ENCODE results near the gene SLC38A2.

Gene SLC38A2

DNA sequence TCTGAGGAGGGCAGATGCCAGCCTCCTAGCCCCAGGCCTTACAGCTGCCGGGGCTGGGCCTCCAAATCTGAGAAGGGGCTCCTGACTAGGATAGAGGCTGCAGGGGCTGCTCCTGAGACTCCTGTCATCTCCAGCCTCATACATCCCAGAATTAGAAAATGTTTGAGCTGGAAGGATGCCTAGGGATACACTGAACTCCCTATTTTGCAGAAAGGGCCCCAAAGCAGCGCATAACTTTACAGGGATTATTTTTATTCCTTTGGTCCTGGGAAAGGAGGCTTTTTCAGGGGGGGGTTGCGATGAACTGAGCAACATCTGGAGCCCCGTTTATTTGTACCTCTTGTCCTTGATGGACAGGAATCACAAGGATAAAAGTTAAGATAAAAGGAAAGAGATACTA is 35.9 kb upstream of the SLC38A2 start:
- H3K27ac ChIP-seq (ENCODE audit: low read length) = no peak overlapping the region
- no peaks in the 10 kb centered on the region for H3K9me3 ChIP-seq (replicated peaks; ENCODE audit: insufficient read depth, low read length)
- no peak for TF ChIP-seq EZH2 (optimal IDR thresholded peaks at IDR 0.05; ENCODE audit: low read depth, low read length)
- TF ChIP-seq, protein P1, sequence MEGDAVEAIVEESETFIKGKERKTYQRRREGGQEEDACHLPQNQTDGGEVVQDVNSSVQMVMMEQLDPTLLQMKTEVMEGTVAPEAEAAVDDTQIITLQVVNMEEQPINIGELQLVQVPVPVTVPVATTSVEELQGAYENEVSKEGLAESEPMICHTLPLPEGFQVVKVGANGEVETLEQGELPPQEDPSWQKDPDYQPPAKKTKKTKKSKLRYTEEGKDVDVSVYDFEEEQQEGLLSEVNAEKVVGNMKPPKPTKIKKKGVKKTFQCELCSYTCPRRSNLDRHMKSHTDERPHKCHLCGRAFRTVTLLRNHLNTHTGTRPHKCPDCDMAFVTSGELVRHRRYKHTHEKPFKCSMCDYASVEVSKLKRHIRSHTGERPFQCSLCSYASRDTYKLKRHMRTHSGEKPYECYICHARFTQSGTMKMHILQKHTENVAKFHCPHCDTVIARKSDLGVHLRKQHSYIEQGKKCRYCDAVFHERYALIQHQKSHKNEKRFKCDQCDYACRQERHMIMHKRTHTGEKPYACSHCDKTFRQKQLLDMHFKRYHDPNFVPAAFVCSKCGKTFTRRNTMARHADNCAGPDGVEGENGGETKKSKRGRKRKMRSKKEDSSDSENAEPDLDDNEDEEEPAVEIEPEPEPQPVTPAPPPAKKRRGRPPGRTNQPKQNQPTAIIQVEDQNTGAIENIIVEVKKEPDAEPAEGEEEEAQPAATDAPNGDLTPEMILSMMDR (IDR thresholded peaks at IDR 0.05; ENCODE audit: low read length) = no peak
- no peak for TF ChIP-seq EZH2phosphoT487 (IDR thresholded peaks at IDR 0.05; ENCODE audit: low read length)

DNA sequence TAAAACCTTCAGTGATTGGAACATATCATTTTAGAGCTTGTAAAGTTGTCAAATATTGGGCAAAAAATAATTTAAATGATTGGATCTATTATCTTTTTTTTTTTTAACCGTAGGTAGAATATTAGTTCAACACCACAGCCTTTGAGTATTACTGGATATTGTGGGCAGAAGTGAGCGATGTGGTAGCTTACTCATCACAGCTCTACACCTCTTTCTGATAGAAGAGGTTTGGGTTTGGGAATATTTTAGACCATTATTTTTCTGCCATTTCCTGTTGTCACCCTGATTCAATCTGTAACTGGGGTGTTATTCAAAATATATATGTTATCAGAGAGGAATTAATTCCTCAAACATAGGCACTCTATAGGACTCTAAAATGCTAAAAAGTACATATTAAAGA is 34.8 kb upstream of the SLC38A2 start:
- Histone ChIP-seq H3K9me2 (replicated peaks; ENCODE audit: insufficient read depth, low read length) (no peaks in the 10 kb centered on the region), H2AFZ (ENCODE audit: low read length) (no peak overlapping the region), H3K27ac (ENCODE audit: low read length) (no peak overlapping the region), H3K27me3 (replicated peaks; ENCODE audit: insufficient read depth, low read length) (no peaks in the 10 kb centered on the region), H3K4me3 (ENCODE audit: low read length) (no peak overlapping the region), H3K4me2 (ENCODE audit: low read depth, low read length) (no peak overlapping the region), H3K9ac (ENCODE audit: low read length) (no peak overlapping the region), H3K36me3 (replicated peaks; ENCODE audit: insufficient read depth, low read length) (no peaks in the 10 kb centered on the region), H3K79me2 (ENCODE audit: low read length) (no peaks in the 10 kb centered on the region), H4K20me1 (ENCODE audit: insufficient read depth, low read length) (no peaks in the 10 kb centered on the region), H3F3A (ENCODE audit: insufficient read depth, low read length) (peaks cover 15% of the 10 kb centered on the region; the same call in 1 of the 2 replicates), H3K4me1 (ENCODE audit: low read length) (peaks cover 27% of the 10 kb centered on the region), H3K9me3 (replicated peaks; ENCODE audit: insufficient read depth, low read length) (no peaks in the 10 kb centered on the region)
- no peak for TF ChIP-seq EZH2 (optimal IDR thresholded peaks at IDR 0.05; ENCODE audit: low read depth, low read length)
- TF ChIP-seq, protein P1 (IDR thresholded peaks at IDR 0.05; ENCODE audit: low read length) = no peak
- TF ChIP-seq EZH2phosphoT487 (IDR thresholded peaks at IDR 0.05; ENCODE audit: low read length) = no peak
- DNase-seq = no peak

More for the DNA sequence above, 35.9 kb upstream of the SLC38A2 start:
- Histone ChIP-seq H3K9me2 (replicated peaks; ENCODE audit: insufficient read depth, low read length) (no peaks in the 10 kb centered on the region), H3K9ac (ENCODE audit: low read length) (no peak overlapping the region), H3K36me3 (replicated peaks; ENCODE audit: insufficient read depth, low read length) (no peaks in the 10 kb centered on the region), H3K4me2 (ENCODE audit: low read depth, low read length) (no peak overlapping the region), H3F3A (ENCODE audit: insufficient read depth, low read length) (peaks cover 10% of the 10 kb centered on the region; the same call in 1 of the 2 replicates), H3K4me1 (ENCODE audit: low read length) (peaks cover 17% of the 10 kb centered on the region), H3K4me3 (ENCODE audit: low read length) (no peak overlapping the region), H4K20me1 (ENCODE audit: insufficient read depth, low read length) (no peaks in the 10 kb centered on the region), H3K27me3 (replicated peaks; ENCODE audit: insufficient read depth, low read length) (no peaks in the 10 kb centered on the region), H3K79me2 (ENCODE audit: low read length) (no peaks in the 10 kb centered on the region), H2AFZ (ENCODE audit: low read length) (no peak overlapping the region)
- DNase-seq = no peak

DNA sequence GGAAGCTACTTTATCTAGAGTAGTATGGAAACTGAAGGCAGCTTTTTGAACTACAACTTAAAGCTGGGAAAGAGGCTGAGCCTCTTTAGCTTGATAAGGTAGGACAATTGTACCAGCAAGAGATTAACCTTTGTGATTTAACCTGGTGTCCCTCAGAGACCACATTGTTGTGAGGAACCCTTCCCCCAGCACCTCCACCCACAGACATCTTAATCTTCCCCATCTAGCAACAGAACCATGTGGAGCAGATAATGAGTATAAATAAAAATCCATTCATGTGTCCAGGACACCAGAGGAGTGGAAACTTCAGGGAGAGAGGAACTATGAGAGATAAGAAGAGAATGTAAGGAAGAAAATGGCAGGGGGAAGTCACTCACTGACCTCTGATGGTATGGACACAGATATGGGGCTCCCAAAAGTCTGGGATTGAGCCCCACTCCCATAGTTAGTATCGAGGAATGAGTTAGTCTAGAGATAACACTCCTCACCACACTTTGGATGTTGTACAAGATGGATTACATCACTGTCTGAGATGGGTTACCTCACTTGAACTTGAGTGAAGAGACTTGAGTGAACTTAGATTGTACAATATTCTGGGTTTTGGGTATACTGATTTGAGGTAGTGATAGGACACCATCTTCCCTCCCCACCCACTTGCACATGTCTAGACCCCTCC is 33.9 kb upstream of the SLC38A2 start:
- Histone ChIP-seq H3K79me2 (ENCODE audit: low read length) (no peaks in the 10 kb centered on the region), H3K9ac (ENCODE audit: low read length) (no peak overlapping the region), H3K4me3 (ENCODE audit: low read length) (no peak overlapping the region), H3F3A (ENCODE audit: insufficient read depth, low read length) (peaks cover 15% of the 10 kb centered on the region; the same call in 1 of the 2 replicates), H3K36me3 (replicated peaks; ENCODE audit: insufficient read depth, low read length) (no peaks in the 10 kb centered on the region), H3K27ac (ENCODE audit: low read length) (no peak overlapping the region), H3K4me2 (ENCODE audit: low read depth, low read length) (no peak overlapping the region), H4K20me1 (ENCODE audit: insufficient read depth, low read length) (no peaks in the 10 kb centered on the region), H3K4me1 (ENCODE audit: low read length) (peaks cover 27% of the 10 kb centered on the region), H2AFZ (ENCODE audit: low read length) (no peak overlapping the region), H3K9me3 (replicated peaks; ENCODE audit: insufficient read depth, low read length) (no peaks in the 10 kb centered on the region), H3K27me3 (replicated peaks; ENCODE audit: insufficient read depth, low read length) (no peaks in the 10 kb centered on the region), H3K9me2 (replicated peaks; ENCODE audit: insufficient read depth, low read length) (no peaks in the 10 kb centered on the region)
- no peak for DNase-seq
- TF ChIP-seq EZH2phosphoT487 (IDR thresholded peaks at IDR 0.05; ENCODE audit: low read length) = no peak
- TF ChIP-seq, protein P1 (IDR thresholded peaks at IDR 0.05; ENCODE audit: low read length) = no peak
- no peak for TF ChIP-seq EZH2 (optimal IDR thresholded peaks at IDR 0.05; ENCODE audit: low read depth, low read length)
